ENCODE measurements around the gene ADAM17. TPM values are rescaled to one million over a fixed set of nuclear protein-coding genes. Genes with fewer than 3 reads are reported as not detected.
"Not testable (repeated sequence)": the region's sequence is repeated elsewhere in the genome, so short reads cannot be mapped to it uniquely, and the experiment has no call there.

Gene ADAM17
- total RNA-seq, 4 donors from 2014 or later: 12.9 to 17.7 (median 14.9) TPM

DNA sequence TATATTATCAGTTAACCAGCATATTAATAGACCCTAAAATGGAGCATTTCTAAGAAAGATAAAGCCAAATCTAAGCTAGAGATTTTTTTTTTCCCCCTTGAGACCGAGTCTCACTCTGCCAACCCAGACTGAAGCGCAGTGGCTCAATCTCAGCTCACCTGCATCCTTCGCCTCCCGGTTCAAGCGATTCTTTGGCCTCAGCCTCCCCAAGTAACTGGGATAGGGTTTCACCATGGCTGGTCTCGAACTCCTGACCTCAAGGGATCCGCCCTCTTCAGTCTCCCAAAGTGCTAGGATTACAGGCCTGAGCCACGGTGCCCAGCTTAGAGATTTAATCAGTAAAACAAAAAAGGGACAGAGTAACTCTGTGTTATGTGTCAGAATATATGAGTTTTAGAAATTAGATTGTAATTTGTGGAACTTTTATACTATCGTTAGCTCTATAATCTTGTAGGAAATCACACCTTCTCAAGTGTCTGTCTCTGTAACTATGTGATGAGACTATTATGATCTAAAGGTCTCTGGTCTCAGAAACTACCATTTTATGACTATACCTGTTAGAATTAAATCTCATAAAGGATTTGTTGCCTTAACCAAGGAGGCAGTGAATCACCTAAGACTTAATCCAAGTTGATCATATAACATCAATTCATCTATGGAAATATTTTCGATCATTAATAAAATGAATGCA, 41.1 kb upstream of the ADAM17 start:
- no peak overlapping the region for H3K27ac ChIP-seq (replicated peaks in 1 of 4)
- peaks cover 0 to 14% (median 6%) of the 10 kb centered on the region in 4 donors for H3K9me3 ChIP-seq
- no peaks in the 10 kb centered on the region for H3K27me3 ChIP-seq
- H3K36me3 ChIP-seq: peaks cover 0 to 32% (median 19%) of the 10 kb centered on the region in 4 donors
- H3K4me3 ChIP-seq: no peak overlapping the region
- 94% methylated on average over 10 of the region's 10 CpGs for WGBS
- intact Hi-C loops (cut with DNase I): no loop called here
- DNase-seq (ENCODE audit: extremely low spot score): no peak
- H3K4me1 ChIP-seq: peaks cover 26 to 49% (median 46%) of the 10 kb centered on the region in 4 donors
- TF ChIP-seq POLR2AphosphoS5 (IDR thresholded peaks at IDR 0.05) (no peak), POLR2A (IDR thresholded peaks at IDR 0.05; ENCODE audit: low read depth) (no peak), EP300 (IDR thresholded peaks at IDR 0.05) (no peak)
- TF ChIP-seq, protein P1, sequence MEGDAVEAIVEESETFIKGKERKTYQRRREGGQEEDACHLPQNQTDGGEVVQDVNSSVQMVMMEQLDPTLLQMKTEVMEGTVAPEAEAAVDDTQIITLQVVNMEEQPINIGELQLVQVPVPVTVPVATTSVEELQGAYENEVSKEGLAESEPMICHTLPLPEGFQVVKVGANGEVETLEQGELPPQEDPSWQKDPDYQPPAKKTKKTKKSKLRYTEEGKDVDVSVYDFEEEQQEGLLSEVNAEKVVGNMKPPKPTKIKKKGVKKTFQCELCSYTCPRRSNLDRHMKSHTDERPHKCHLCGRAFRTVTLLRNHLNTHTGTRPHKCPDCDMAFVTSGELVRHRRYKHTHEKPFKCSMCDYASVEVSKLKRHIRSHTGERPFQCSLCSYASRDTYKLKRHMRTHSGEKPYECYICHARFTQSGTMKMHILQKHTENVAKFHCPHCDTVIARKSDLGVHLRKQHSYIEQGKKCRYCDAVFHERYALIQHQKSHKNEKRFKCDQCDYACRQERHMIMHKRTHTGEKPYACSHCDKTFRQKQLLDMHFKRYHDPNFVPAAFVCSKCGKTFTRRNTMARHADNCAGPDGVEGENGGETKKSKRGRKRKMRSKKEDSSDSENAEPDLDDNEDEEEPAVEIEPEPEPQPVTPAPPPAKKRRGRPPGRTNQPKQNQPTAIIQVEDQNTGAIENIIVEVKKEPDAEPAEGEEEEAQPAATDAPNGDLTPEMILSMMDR (IDR thresholded peaks at IDR 0.05): no peak

DNA sequence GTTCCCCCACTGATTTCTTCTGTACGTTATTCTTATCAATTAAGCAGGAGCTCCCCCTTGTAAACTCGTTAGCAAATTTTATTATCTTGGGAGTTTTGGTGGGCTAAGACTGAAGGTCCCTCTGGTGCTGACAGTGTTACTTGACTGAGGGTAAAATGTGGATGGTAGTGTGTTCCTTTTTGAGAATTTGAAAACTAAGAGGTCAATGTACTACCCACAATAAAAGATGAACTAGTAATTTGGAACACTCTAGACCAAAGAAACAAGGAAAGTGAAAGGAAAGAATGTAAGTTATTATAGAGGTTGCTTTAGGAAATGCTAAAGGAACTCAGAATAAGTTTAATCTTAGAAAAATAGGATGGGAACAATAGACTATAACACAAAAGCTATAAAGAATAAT, 40.1 kb upstream of the ADAM17 start:
- peak overlapping the region in 1 of 4 donors; percentile 30 for H3K27ac ChIP-seq (replicated peaks in 1 of 4)

DNA sequence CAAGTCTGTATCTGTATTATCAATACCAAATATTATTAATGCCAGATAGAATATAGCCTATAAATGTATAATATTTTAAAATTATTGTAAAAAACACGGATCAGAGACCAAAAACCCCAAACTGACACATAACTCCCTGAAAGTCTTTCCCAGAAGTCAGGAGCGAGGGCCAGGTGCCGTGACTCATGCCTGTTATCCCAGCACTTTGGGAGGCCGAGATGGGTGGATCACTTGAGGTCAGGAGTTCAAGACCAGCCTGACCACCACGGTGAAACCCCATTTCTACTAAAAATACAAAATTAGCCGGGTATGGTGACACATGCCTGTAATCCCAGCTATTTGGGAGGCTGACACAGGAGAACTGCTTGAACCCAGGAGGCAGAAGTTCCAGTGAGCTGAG, 39.6 kb upstream of the ADAM17 start:
- intact Hi-C loops (cut with DNase I); DNase-seq (ENCODE audit: extremely low spot score); H3K4me3 ChIP-seq; H3K27me3 ChIP-seq: not testable (repeated sequence)
- Histone ChIP-seq H3K36me3 (peaks cover 0 to 26% (median 14%) of the 10 kb centered on the region in 4 donors), H3K9me3 (peaks cover 0 to 14% (median 6%) of the 10 kb centered on the region in 4 donors), H3K27ac (replicated peaks in 1 of 4) (peak overlapping the region in 3 of 4 donors; percentile 30 to 57 (median 40)), H3K4me1 (peaks cover 26 to 49% (median 46%) of the 10 kb centered on the region in 4 donors)
- 68% methylated on average over 6 of the region's 6 CpGs for WGBS

More for the DNA sequence above, 40.1 kb upstream of the ADAM17 start:
- Histone ChIP-seq H3K4me1 (peaks cover 26 to 49% (median 46%) of the 10 kb centered on the region in 4 donors), H3K9me3 (peaks cover 0 to 14% (median 6%) of the 10 kb centered on the region in 4 donors), H3K27me3 (no peaks in the 10 kb centered on the region), H3K4me3 (no peak overlapping the region), H3K36me3 (peaks cover 0 to 31% (median 16%) of the 10 kb centered on the region in 4 donors)
- TF ChIP-seq, protein P1 (IDR thresholded peaks at IDR 0.05): no peak
- no peak for TF ChIP-seq EP300 (IDR thresholded peaks at IDR 0.05)
- no peak for TF ChIP-seq POLR2AphosphoS5 (IDR thresholded peaks at IDR 0.05)
- TF ChIP-seq POLR2A (IDR thresholded peaks at IDR 0.05; ENCODE audit: low read depth): no peak
- no peak for DNase-seq (ENCODE audit: extremely low spot score)
- intact Hi-C loops (cut with DNase I): no loop called here
- 85% methylated on average over 2 of the region's 2 CpGs for WGBS

- Histone ChIP-seq H3K36me3 (peaks cover 0 to 25% (median 8%) of the 10 kb centered on the region in 4 donors), H3K27me3 (no peaks in the 10 kb centered on the region), H3K4me3 (no peak overlapping the region), H3K9me3 (peaks cover 0 to 9% (median 3%) of the 10 kb centered on the region in 4 donors), H3K4me1 (peaks cover 26 to 49% (median 46%) of the 10 kb centered on the region in 4 donors), H3K27ac (replicated peaks in 1 of 4) (peak overlapping the region; percentile 17 to 57 (median 32))
- WGBS: 63% methylated on average over 2 of the region's 2 CpGs
- TF ChIP-seq POLR2A (IDR thresholded peaks at IDR 0.05; ENCODE audit: low read depth): no peak
- TF ChIP-seq, protein P1 (IDR thresholded peaks at IDR 0.05): no peak
- TF ChIP-seq POLR2AphosphoS5 (IDR thresholded peaks at IDR 0.05): no peak
- no peak for TF ChIP-seq EP300 (IDR thresholded peaks at IDR 0.05)
- no peak for DNase-seq (ENCODE audit: extremely low spot score)
- intact Hi-C loops (cut with DNase I): no loop called here
Measured at GRCh38 chr2:9594366-9595054, 38.9 kb upstream of the ADAM17 start.

DNA sequence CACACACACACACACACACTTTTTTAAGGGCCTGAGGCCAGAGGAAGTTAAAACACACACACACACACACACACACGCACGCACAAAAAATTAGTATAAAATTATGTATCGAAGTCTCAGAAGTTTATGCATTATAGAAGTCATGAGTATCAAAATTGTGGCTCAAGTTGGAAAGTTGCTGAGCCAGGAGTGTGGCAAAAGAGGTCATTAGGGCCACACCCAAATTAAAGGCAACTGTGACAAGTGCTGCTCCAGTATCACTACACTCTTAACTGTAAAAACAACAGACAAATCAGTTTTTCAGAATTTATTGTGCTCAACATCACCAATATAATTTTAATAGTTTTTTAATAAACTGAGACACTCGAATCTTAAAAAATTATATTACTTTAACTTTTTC, 38.3 kb upstream of the ADAM17 start:
- Histone ChIP-seq H3K27ac (replicated peaks in 1 of 4) (peak overlapping the region in 2 of 4 donors; percentile 40 to 57), H3K27me3 (no peaks in the 10 kb centered on the region), H3K36me3 (peaks cover 0 to 26% (median 10%) of the 10 kb centered on the region in 4 donors), H3K9me3 (peaks cover 0 to 3% (median under 1%) of the 10 kb centered on the region in 4 donors), H3K4me3 (no peak overlapping the region), H3K4me1 (peaks cover 26 to 49% (median 46%) of the 10 kb centered on the region in 4 donors)
- intact Hi-C loops (cut with DNase I): no loop called here
- TF ChIP-seq, protein P1 (IDR thresholded peaks at IDR 0.05): no peak
- TF ChIP-seq EP300 (IDR thresholded peaks at IDR 0.05) (no peak), POLR2AphosphoS5 (IDR thresholded peaks at IDR 0.05) (no peak), POLR2A (IDR thresholded peaks at IDR 0.05; ENCODE audit: low read depth) (no peak)
- WGBS: 88% methylated on average over 4 of the region's 4 CpGs
- DNase-seq (ENCODE audit: extremely low spot score): no peak

Data from esophagus muscularis mucosa (tissue), 4 donors.